GM12878 (cell line): ENCODE measurements around the gene RRP12. TPM values are rescaled to one million over a fixed set of nuclear protein-coding genes. Genes with fewer than 3 reads are reported as not detected.

Source experiments
- ATAC-seq: fragments of 200-7000 bp; cut with Tn5 transposase; 3 replicates; pipeline ENCODE4 v1.9.1; 2020; ENCODE audit warnings: mild to moderate bottlenecking, moderate library complexity
- BruUV-seq: library from RNA; stranded (reverse); fragments of 400-500 nt; replicated peaks from 2 replicates; lab custom pipeline; 2021; lab: Mats Ljungman, UMichigan
- CTCF ChIA-PET: fragments of 300-600 bp; sonication (Branson Sonifier 250); formaldehyde crosslinking; extraction: SDS; loops from one replicate; lab custom pipeline; 2021; ENCODE audit warnings: inconsistent platforms; lab: Yijun Ruan, JAX
- POLR2A ChIA-PET: fragments of 350-600 bp; formaldehyde crosslinking; extraction: SDS; loops from one replicate; lab custom pipeline; 2021; ENCODE audit warnings: inconsistent platforms; lab: Charles Lee
- RAD21 ChIA-PET: fragments of 300-600 bp; sonication (Branson Sonifier 250); formaldehyde crosslinking; loops from one replicate; lab custom pipeline; 2023; ENCODE audit warnings: antibody characterized with exemption; ENCODE audit not compliant: unreplicated experiment; lab: Charles Lee
- SMC1A ChIA-PET: fragments of 300-600 bp; sonication (Branson Sonifier 250); formaldehyde crosslinking; loops from one replicate; lab custom pipeline; 2023; ENCODE audit not compliant: unreplicated experiment, uncharacterized antibody; lab: Charles Lee
- DNase-seq: peaks from one replicate; pipeline ENCODE4 v3.0.0-alpha.2; 2011; ENCODE audit warnings: low read depth, low spot score
- FAIRE-seq: peaks from 3 replicates; lab custom pipeline; 2011; peaks lifted over from hg19 to GRCh38; lab: Jason Lieb, UNC
- H2AFZ ChIP-seq: 2 replicates; pipeline ENCODE4 v1.6.0; 2011; ENCODE audit warnings: low read depth, low read length, control low read depth; ENCODE audit not compliant: control insufficient read depth
- H3K27ac ChIP-seq: 2 replicates; pipeline ENCODE4 v1.5.1; 2011; ENCODE audit warnings: control low read depth; ENCODE audit not compliant: control insufficient read depth, insufficient read depth
- H3K27me3 ChIP-seq, 2 experiments: replicated peaks in 1 of 2; 2 replicates each; pipeline versions ENCODE4 v1.6.0 to v1.6.1; 2011; ENCODE audit warnings: low read length in 1 of 2; ENCODE audit not compliant: control insufficient read depth in 2 of 2, insufficient read depth in 2 of 2
- H3K36me3 ChIP-seq, 2 experiments: 2 replicates each; pipeline ENCODE4 v1.5.1; 2011; ENCODE audit warnings: low read length in 1 of 2; ENCODE audit not compliant: control insufficient read depth in 2 of 2, insufficient read depth in 2 of 2
- H3K4me1 ChIP-seq: 2 replicates; pipeline ENCODE4 v1.6.1; 2011; ENCODE audit warnings: mild to moderate bottlenecking, low read length, moderate library complexity, mixed read lengths; ENCODE audit not compliant: control insufficient read depth, insufficient read depth
- H3K4me2 ChIP-seq: 2 replicates; pipeline ENCODE4 v1.6.0; 2011; ENCODE audit warnings: control low read depth; ENCODE audit not compliant: control insufficient read depth, insufficient read depth
- H3K4me3 ChIP-seq: fragments of 200-600 bp; sonication (generic); 2 replicates; pipeline ENCODE4 v1.5.1; 2016
- H3K79me2 ChIP-seq: 2 replicates; pipeline ENCODE4 v1.6.0; 2011; ENCODE audit warnings: low read length; ENCODE audit not compliant: control insufficient read depth, insufficient read depth
- H3K9ac ChIP-seq: 2 replicates; pipeline ENCODE4 v1.8.0; 2011; ENCODE audit warnings: low read length, control low read depth, mixed read lengths; ENCODE audit not compliant: control insufficient read depth, insufficient read depth
- H3K9me3 ChIP-seq: replicated peaks from 3 replicates; pipeline ENCODE4 v1.5.1; 2011; ENCODE audit warnings: mild to moderate bottlenecking, low read length; ENCODE audit not compliant: control insufficient read depth, insufficient read depth
- H4K20me1 ChIP-seq: 2 replicates; pipeline ENCODE4 v1.6.0; 2011; ENCODE audit not compliant: control insufficient read depth, insufficient read depth
- ASH2L ChIP-seq: fragments of 300-600, 200-600 bp; sonication (generic); IDR thresholded peaks from 2 replicates; pipeline ENCODE4 v1.6.1; 2017; ENCODE audit warnings: low read depth, mild to moderate bottlenecking, borderline replicate concordance
- CEBPB ChIP-seq, 2 experiments: fragments of 150-350 bp in 1 of 2; IDR thresholded peaks; 2 replicates each; pipeline ENCODE4 v1.6.1; 2012 to 2014; ENCODE audit warnings: low read depth in 2 of 2, low read length in 2 of 2, borderline replicate concordance in 1 of 2, inconsistent platforms in 1 of 2
- E4F1 ChIP-seq: fragments of 450-650 bp; IDR thresholded peaks from 2 replicates; pipeline ENCODE4 v1.6.1; 2018; ENCODE audit warnings: borderline replicate concordance, mild to moderate bottlenecking; ENCODE audit not compliant: partially characterized antibody
- HSF1 ChIP-seq: fragments of 150-350 bp; IDR thresholded peaks from 2 replicates; pipeline ENCODE4 v1.6.1; 2014; ENCODE audit warnings: mild to moderate bottlenecking, low read depth, low read length
- IRF3 ChIP-seq: fragments of 450-650 bp; IDR thresholded peaks from 2 replicates; pipeline ENCODE4 v1.6.1; 2014; ENCODE audit warnings: mild to moderate bottlenecking
- JUND ChIP-seq: IDR thresholded peaks from 2 replicates; pipeline ENCODE4 v1.6.1; 2012; ENCODE audit warnings: low read depth, mild to moderate bottlenecking, low read length, improper control_type of control experiment, moderate library complexity
- POU2F2 ChIP-seq: IDR thresholded peaks from 3 replicates; pipeline ENCODE4 v1.6.1; 2011; ENCODE audit warnings: low read depth, mild to moderate bottlenecking, low read length, borderline replicate concordance
- RAD21 ChIP-seq: IDR thresholded peaks from 2 replicates; pipeline ENCODE4 v1.6.1; 2011; ENCODE audit warnings: mild to moderate bottlenecking, low read depth, low read length, moderate library complexity; ENCODE audit not compliant: insufficient read depth
- SREBF2 ChIP-seq: IDR thresholded peaks from 2 replicates; pipeline ENCODE4 v1.6.1; 2012; ENCODE audit warnings: mild to moderate bottlenecking, low read length
- SRF ChIP-seq, 2 experiments: IDR thresholded peaks; 2 replicates each; pipeline ENCODE4 v1.6.1; 2011; ENCODE audit warnings: low read depth in 2 of 2, low read length in 2 of 2, mild to moderate bottlenecking in 1 of 2, moderate library complexity in 1 of 2
- ZBTB11 ChIP-seq: fragments of 450-650 bp; formaldehyde crosslinking; IDR thresholded peaks from 2 replicates; pipeline ENCODE4 v1.5.0; 2022; ENCODE audit warnings: mild to moderate bottlenecking, missing genetic modification characterization
- ZBTB33 ChIP-seq: fragments of 450-650 bp; IDR thresholded peaks from 2 replicates; pipeline ENCODE4 v1.6.1; 2017; ENCODE audit warnings: mild to moderate bottlenecking
- WGBS: methylation state at CpG from one replicate; pipeline ENCODE4 v1.1.6; 2016; ENCODE audit warnings: low lambda C conversion rate; ENCODE audit not compliant: insufficient replicate concordance, insufficient coverage; ENCODE audit errors: missing lambda C conversion rate; 5-methylcytosine and 5-hydroxymethylcytosine counted together
- in situ Hi-C: fragments of 300-500 bp; cut with MboI; formaldehyde crosslinking; loops from 9 replicates; pipeline ENCODE4 v1.14.3; 2018; ENCODE audit warnings: mixed read lengths
- intact Hi-C: fragments of 100-400 bp; cut with micrococcal nuclease; formaldehyde crosslinking; loops from one replicate; pipeline ENCODE4 v1.14.2; 2022; ENCODE audit not compliant: unreplicated experiment
- polyA plus RNA-seq, 11 experiments: library from polyadenylated mRNA; depleted of rRNA in 4 of 11; unstranded in 6 of 11; stranded (reverse) in 5 of 11; fragments of >200 nt; fragmentation: Nextera tagmentation in 4 of 11; fragmentation: Illumina TruSeq in 1 of 11; extraction: Ambion mirVana in 4 of 11; extraction: Trizol in 1 of 11; gene quantifications; 1 replicate in 1 of 11; 2 replicates in 10 of 11; pipeline versions ENCODE4 v1.2.1 to v1.2.3, GENCODE V29; 2011 to 2016; ENCODE audit warnings: inconsistent platforms in 2 of 11, missing spikeins in 2 of 11, low read depth in 1 of 11
- total RNA-seq, 4 experiments: library from RNA; depleted of rRNA in 3 of 4; stranded (reverse); fragments of >200 nt in 3 of 4; fragmentation: Illumina TruSeq in 1 of 4; extraction: Trizol in 1 of 4; gene quantifications; 2 replicates each; pipeline versions ENCODE4 v1.2.1 to v1.2.3, GENCODE V29; 2013 to 2021

RRP12 gene
- total and polyA plus RNA-seq, 10 of the 15 experiments (the other 5 are each of a cell fraction or from before 2014, with no cell fraction given), result 5.3 to 48.7 (median 16.8) TPM

- TF ChIP-seq ZBTB33, result no peak
- no peak for TF ChIP-seq CEBPB (IDR thresholded peaks at IDR 0.05; ENCODE audit: borderline replicate concordance in 1 of 2, low read depth in 2 of 2, low read length in 2 of 2)
- no peak for TF ChIP-seq E4F1
- TF ChIP-seq SRF (IDR thresholded peaks at IDR 0.05; ENCODE audit: low read depth in 2 of 2, low read length in 2 of 2), result peak in 1 of 2 experiments; percentile 78; a peak in 2 of 4 replicates
- TF ChIP-seq POU2F2, result no peak
- TF ChIP-seq JUND, result no peak
These were observed 45.6 kb downstream of the RRP12 start (continued) for GRCh38 chr10:97355571-97355975.

- no peaks in the 10 kb centered on the region for H3K4me1 ChIP-seq
- POLR2A ChIA-PET, result no interaction called here
- FAIRE-seq, result no peak
- no peak for ATAC-seq
- no peaks in the 10 kb centered on the region for H3K27me3 ChIP-seq
- no peak overlapping the region for H3K27ac ChIP-seq
- no peaks in the 10 kb centered on the region for H4K20me1 ChIP-seq
- SMC1A ChIA-PET, result no interaction called here
- no peaks in the 10 kb centered on the region for H3K9me3 ChIP-seq
- peaks cover 10 to 16% of the 10 kb centered on the region in 2 experiments for H3K36me3 ChIP-seq
- RAD21 ChIA-PET, result no interaction called here
- no peak overlapping the region for H3K4me2 ChIP-seq
- no peak for DNase-seq
- in situ Hi-C loops (no loop called here), intact Hi-C loops (no loop called here)
- no TSS peak for BruUV-seq
- H3K9ac ChIP-seq, result no peak overlapping the region
- no peak overlapping the region for H3K4me3 ChIP-seq
- no peaks in the 10 kb centered on the region for H3K79me2 ChIP-seq
- WGBS, result 96% methylated on average over 4 of the region's 4 CpGs
- H2AFZ ChIP-seq, result no peak overlapping the region
- CTCF ChIA-PET, result no interaction called here
- no peak for TF ChIP-seq IRF3
- no peak for TF ChIP-seq ASH2L
- no peak for TF ChIP-seq ZBTB11 (CRISPR knock-in tag)
- no peak for TF ChIP-seq HSF1
- TF ChIP-seq RAD21, result no peak
- TF ChIP-seq SREBF2, result no peak
These were observed 47.2 kb downstream of the RRP12 start for GRCh38 chr10:97353945-97354344.
